B cell (primary cell): ENCODE results near the gene ETFA. TPM values are rescaled to one million over a fixed set of nuclear protein-coding genes. Genes with fewer than 3 reads are reported as not detected.

Experiments used
- ATAC-seq: fragments of 200-7000 bp; cut with Tn5 transposase; one replicate; pipeline ENCODE4 v1.10.0; 2021; ENCODE audit warnings: low read depth, mild to moderate bottlenecking, moderate number of reproducible peaks, moderate library complexity
- CTCF ChIA-PET: fragments of 350-600 bp; sonication (Branson Sonifier 250); formaldehyde crosslinking; loops from one replicate; lab custom pipeline; 2021; ENCODE audit warnings: antibody characterized with exemption, inconsistent platforms; lab: Charles Lee
- POLR2A ChIA-PET: fragments of 350-600 bp; sonication (Branson Sonifier 250); formaldehyde crosslinking; loops from one replicate; lab custom pipeline; 2021; ENCODE audit warnings: antibody characterized with exemption; lab: Charles Lee
- DNase-seq: peaks from one replicate; pipeline ENCODE4 v3.0.0; 2013
- H2AFZ ChIP-seq: 2 replicates; pipeline ENCODE4 v1.6.1; 2012; ENCODE audit warnings: mild to moderate bottlenecking, low read depth, low read length; ENCODE audit not compliant: insufficient read depth, poor library complexity, severe bottlenecking
- H3K27ac ChIP-seq, 2 donors: 1 replicate in 1 of 2; 2 replicates in 1 of 2; pipeline ENCODE4 v1.5.1; 2012 to 2013; ENCODE audit warnings: low read length in 2 of 2, mild to moderate bottlenecking in 2 of 2, moderate library complexity in 1 of 2
- H3K27me3 ChIP-seq, 4 experiments: fragments of 200-600 bp in 1 of 4; sonication (generic) in 1 of 4; replicated peaks in 1 of 4; 1 replicate in 2 of 4; 2 replicates in 2 of 4; pipeline versions ENCODE4 v1.6.1 to v1.7.0; 2013 to 2016; ENCODE audit warnings: low read length in 3 of 4, mild to moderate bottlenecking in 2 of 4, mixed read lengths in 1 of 4, moderate library complexity in 1 of 4; ENCODE audit not compliant: insufficient read depth in 4 of 4, control insufficient read depth in 3 of 4; ENCODE audit errors: control extremely low read depth in 1 of 4
- H3K36me3 ChIP-seq, 2 experiments: replicated peaks in 1 of 2; 1 replicate in 1 of 2; 2 replicates in 1 of 2; pipeline versions ENCODE4 v1.6.1 to v1.7.1; 2013; ENCODE audit warnings: low read length in 1 of 2; ENCODE audit not compliant: insufficient read depth in 2 of 2, control insufficient read depth in 1 of 2; ENCODE audit errors: control extremely low read depth in 1 of 2, extremely low read depth in 1 of 2
- H3K4me1 ChIP-seq, 2 donors: fragments of 200-600 bp in 1 of 2; sonication (generic) in 1 of 2; 1 replicate in 1 of 2; 2 replicates in 1 of 2; pipeline versions ENCODE4 v1.5.1 to v1.6.1; 2013 to 2017; ENCODE audit warnings: low read length in 2 of 2; ENCODE audit not compliant: control insufficient read depth in 2 of 2, insufficient read depth in 2 of 2
- H3K4me2 ChIP-seq: replicated peaks from 2 replicates; pipeline ENCODE3; 2012; ENCODE audit warnings: mild to moderate bottlenecking, low read depth, low read length; ENCODE audit not compliant: poor library complexity, severe bottlenecking
- H3K4me3 ChIP-seq, 5 experiments: fragments of 200-600 bp in 1 of 5; sonication (generic) in 1 of 5; 1 replicate in 3 of 5; 2 replicates in 2 of 5; pipeline versions ENCODE4 v1.5.1 to v1.7.0; 2011 to 2016; ENCODE audit warnings: low read length in 4 of 5, mild to moderate bottlenecking in 4 of 5, low read depth in 2 of 5, control low read depth in 1 of 5, moderate library complexity in 1 of 5; ENCODE audit not compliant: insufficient read depth in 1 of 5; ENCODE audit errors: control extremely low read depth in 1 of 5, extremely low read depth in 1 of 5
- H3K79me2 ChIP-seq: fragments of 200-600 bp; sonication (generic); one replicate; pipeline ENCODE4 v1.6.0; 2016; ENCODE audit warnings: low read length; ENCODE audit not compliant: control insufficient read depth, insufficient read depth
- H3K9ac ChIP-seq: fragments of 200-600 bp; sonication (generic); 2 replicates; pipeline ENCODE4 v1.6.1; 2017; ENCODE audit warnings: mild to moderate bottlenecking, low read length, moderate library complexity
- H3K9me3 ChIP-seq, 3 donors: one replicate each; pipeline versions ENCODE4 v1.6.1 to v1.7.1; 2013; ENCODE audit warnings: low read length in 2 of 3; ENCODE audit not compliant: control insufficient read depth in 2 of 3, insufficient read depth in 1 of 3; ENCODE audit errors: control extremely low read depth in 1 of 3
- H4K20me1 ChIP-seq: 2 replicates; pipeline ENCODE4 v1.6.0; 2012; ENCODE audit warnings: mild to moderate bottlenecking, low read length; ENCODE audit not compliant: insufficient read depth, control insufficient read depth, poor library complexity, severe bottlenecking
- H3K27ac Mint-ChIP-seq: one replicate; pipeline ENCODE4 v1.8.0; 2021; ENCODE audit warnings: mixed read lengths
- H3K27me3 Mint-ChIP-seq: one replicate; pipeline ENCODE4 v1.8.0; 2021; ENCODE audit warnings: mixed read lengths
- H3K4me1 Mint-ChIP-seq: one replicate; pipeline ENCODE4 v1.8.0; 2021; ENCODE audit warnings: mixed read lengths
- H3K4me3 Mint-ChIP-seq: one replicate; pipeline ENCODE4 v1.8.0; 2021; ENCODE audit warnings: mixed read lengths
- H3K9me3 Mint-ChIP-seq: one replicate; pipeline ENCODE4 v1.8.0; 2022; ENCODE audit warnings: mixed read lengths; ENCODE audit not compliant: insufficient read depth
- EZH2 ChIP-seq: IDR thresholded peaks from 2 replicates; pipeline ENCODE4 v1.6.1; 2012; ENCODE audit warnings: borderline replicate concordance, low read depth, mild to moderate bottlenecking, moderate library complexity, low read length; ENCODE audit not compliant: insufficient read depth, poor library complexity, severe bottlenecking
- WGBS: methylation state at CpG from one replicate; pipeline ENCODE4 v1.1.5; 2013; ENCODE audit warnings: missing lambda C conversion rate; ENCODE audit not compliant: insufficient coverage; 5-methylcytosine and 5-hydroxymethylcytosine counted together
- intact Hi-C: fragments of 100-400 bp; cut with micrococcal nuclease; formaldehyde crosslinking; loops from one replicate; pipeline ENCODE4 v1.10.0; 2022
- polyA plus RNA-seq: library from polyadenylated mRNA; depleted of rRNA; stranded (reverse); fragments of >200 nt; gene quantifications from 2 replicates; pipeline ENCODE4 v1.2.3, GENCODE V29; 2012
- total RNA-seq, 2 donors: library from RNA; stranded (reverse); fragments of 120-200 nt in 1 of 2; gene quantifications; 1 replicate in 1 of 2; 2 replicates in 1 of 2; pipeline versions ENCODE4 v1.2.3 to v1.2.4, GENCODE V29; 2013 to 2022
- TF ChIP-seq, protein P1 (sequence below): fragments of 200-600 bp; IDR thresholded peaks from one replicate; pipeline ENCODE4 v1.8.0; 2022; ENCODE audit warnings: antibody characterized with exemption, mild to moderate bottlenecking

Gene ETFA
- total and polyA plus RNA-seq, 2 donors (not counting 1 experiment from before 2014, with no cell fraction given) = 34.9 to 68.8 TPM

DNA sequence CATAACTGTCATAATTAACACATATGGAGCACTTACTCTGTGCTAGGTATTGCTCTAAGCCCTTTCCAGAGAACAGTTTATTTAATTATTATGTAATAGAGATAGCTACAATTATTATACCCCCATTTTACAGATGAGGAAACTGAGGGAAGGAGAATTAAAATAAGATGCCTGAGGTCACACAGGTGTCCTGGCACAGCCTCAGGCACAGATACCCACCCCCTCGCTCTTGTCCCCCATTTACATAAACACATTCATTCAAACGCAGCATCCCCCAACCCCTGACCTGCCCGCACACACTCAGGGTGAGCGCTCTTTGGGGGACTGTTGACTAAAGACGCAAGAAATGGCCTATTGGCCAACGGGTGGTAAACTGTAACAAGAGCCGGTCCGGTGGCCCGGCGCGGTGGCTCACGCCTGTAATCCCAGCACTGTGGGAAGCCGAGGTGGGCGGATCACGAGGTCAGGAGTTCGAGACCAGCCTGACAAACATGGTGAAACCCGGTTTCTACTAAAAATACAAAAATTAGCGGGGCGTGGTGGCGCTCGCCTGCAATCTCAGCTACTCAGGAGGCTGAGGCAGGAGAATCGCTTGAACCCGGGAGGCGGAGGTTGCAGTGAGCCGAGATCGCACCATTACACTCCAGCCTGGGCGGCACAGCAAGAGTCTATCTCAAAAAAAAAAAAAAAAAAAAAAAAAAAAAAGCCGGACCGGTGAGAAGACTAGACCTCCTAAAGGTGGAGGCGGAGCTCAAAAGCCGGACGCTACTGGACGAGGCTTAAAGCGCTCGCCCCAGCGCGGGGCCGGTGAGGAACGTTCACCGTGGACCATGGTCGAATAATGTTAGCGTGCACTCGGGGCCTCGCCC is 23.4 kb upstream of the ETFA start:
- peaks cover 0 to 78% (median 50%) of the 10 kb centered on the region in 4 experiments for H3K27me3 ChIP-seq
- H4K20me1 ChIP-seq = peaks cover 10% of the 10 kb centered on the region
- Mint-ChIP-seq H3K27ac (peak overlapping the region; percentile 69), H3K4me1 (peaks cover 41% of the 10 kb centered on the region), H3K27me3 (peaks cover 54% of the 10 kb centered on the region), H3K9me3 (no peaks in the 10 kb centered on the region), H3K4me3 (peak overlapping the region; percentile 87)
- H3K27ac ChIP-seq = no peak overlapping the region
- no peak for ATAC-seq
- peak overlapping the region; percentile 30 for H3K9ac ChIP-seq
- H3K4me1 ChIP-seq = peaks cover 47 to 48% of the 10 kb centered on the region in 2 donors
- POLR2A ChIA-PET = interaction anchor here (0.7 to 2.3 kb wide), 2 partner anchors 11 to 24 kb away, joined by 9 to 13 read pairs; no protein-coding TSS in a partner anchor
- H3K79me2 ChIP-seq = no peaks in the 10 kb centered on the region
- intact Hi-C loops = loop anchor here (1.0 kb wide), 1 partner anchor 12 kb away; no protein-coding TSS in a partner anchor
- peaks cover 0 to 50% (median 0%) of the 10 kb centered on the region in 3 donors for H3K9me3 ChIP-seq
- H3K36me3 ChIP-seq = no peaks in the 10 kb centered on the region
- H3K4me2 ChIP-seq = peak overlapping the region; percentile 96
- CTCF ChIA-PET = interaction anchor here (1.1 to 2.1 kb wide), 8 partner anchors 10 to 186 kb away, joined by 3 to 10 read pairs (median 5); no protein-coding TSS in a partner anchor
- TF ChIP-seq, protein P1, sequence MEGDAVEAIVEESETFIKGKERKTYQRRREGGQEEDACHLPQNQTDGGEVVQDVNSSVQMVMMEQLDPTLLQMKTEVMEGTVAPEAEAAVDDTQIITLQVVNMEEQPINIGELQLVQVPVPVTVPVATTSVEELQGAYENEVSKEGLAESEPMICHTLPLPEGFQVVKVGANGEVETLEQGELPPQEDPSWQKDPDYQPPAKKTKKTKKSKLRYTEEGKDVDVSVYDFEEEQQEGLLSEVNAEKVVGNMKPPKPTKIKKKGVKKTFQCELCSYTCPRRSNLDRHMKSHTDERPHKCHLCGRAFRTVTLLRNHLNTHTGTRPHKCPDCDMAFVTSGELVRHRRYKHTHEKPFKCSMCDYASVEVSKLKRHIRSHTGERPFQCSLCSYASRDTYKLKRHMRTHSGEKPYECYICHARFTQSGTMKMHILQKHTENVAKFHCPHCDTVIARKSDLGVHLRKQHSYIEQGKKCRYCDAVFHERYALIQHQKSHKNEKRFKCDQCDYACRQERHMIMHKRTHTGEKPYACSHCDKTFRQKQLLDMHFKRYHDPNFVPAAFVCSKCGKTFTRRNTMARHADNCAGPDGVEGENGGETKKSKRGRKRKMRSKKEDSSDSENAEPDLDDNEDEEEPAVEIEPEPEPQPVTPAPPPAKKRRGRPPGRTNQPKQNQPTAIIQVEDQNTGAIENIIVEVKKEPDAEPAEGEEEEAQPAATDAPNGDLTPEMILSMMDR = no peak
- no peak for TF ChIP-seq EZH2
- DNase-seq = no peak
- H2AFZ ChIP-seq = no peak overlapping the region
- 32% methylated on average over 37 of the region's 44 CpGs for WGBS
- peak overlapping the region in 3 of 5 experiments; percentile 25 to 40 (median 26) for H3K4me3 ChIP-seq
